HepG2 (cell line): ENCODE measurements around the gene RHOBTB3. TPM values are rescaled to one million over a fixed set of nuclear protein-coding genes. Genes with fewer than 3 reads are reported as not detected.

Experiments
- KLF12 ChIP-seq: sonication (generic); formaldehyde crosslinking; IDR thresholded peaks from 2 replicates; pipeline ENCODE4 v1.4.0; 2020; ENCODE audit warnings: missing genetic modification reagents, borderline replicate concordance
- RNF219 ChIP-seq: sonication (generic); formaldehyde crosslinking; IDR thresholded peaks from 2 replicates; pipeline ENCODE4 v1.5.0; 2020; ENCODE audit warnings: mild to moderate bottlenecking, missing genetic modification reagents
- TFAP4 ChIP-seq: sonication (generic); IDR thresholded peaks from 2 replicates; pipeline ENCODE4 v1.6.1; 2016; ENCODE audit warnings: low read depth, borderline replicate concordance
- ZNF253 ChIP-seq: sonication (generic); formaldehyde crosslinking; IDR thresholded peaks from 2 replicates; pipeline ENCODE4 v1.8.0; 2022; ENCODE audit warnings: mild to moderate bottlenecking, missing genetic modification reagents, borderline replicate concordance
- ZNF337 ChIP-seq: sonication (generic); formaldehyde crosslinking; IDR thresholded peaks from 2 replicates; pipeline ENCODE4 v1.5.1; 2020; ENCODE audit warnings: missing genetic modification reagents, low read depth, mild to moderate bottlenecking, borderline replicate concordance
- ZNF501 ChIP-seq: sonication (generic); formaldehyde crosslinking; IDR thresholded peaks from 2 replicates; pipeline ENCODE4 v1.5.1; 2020; ENCODE audit warnings: mild to moderate bottlenecking, moderate library complexity, missing genetic modification reagents
- ZNF749 ChIP-seq: sonication (generic); formaldehyde crosslinking; IDR thresholded peaks from 2 replicates; pipeline ENCODE4 v1.8.0; 2022; ENCODE audit warnings: mild to moderate bottlenecking, missing genetic modification reagents, moderate library complexity, borderline replicate concordance
- polyA plus RNA-seq, 8 experiments: library from polyadenylated mRNA; depleted of rRNA in 3 of 8; stranded (reverse) in 7 of 8; unstranded in 1 of 8; fragments of >200 nt; fragmentation: Illumina TruSeq in 4 of 8; extraction: Trizol in 4 of 8; gene quantifications; 2 replicates each; pipeline versions ENCODE4 v1.2.1 to v1.2.3, GENCODE V29; 2011 to 2016; ENCODE audit warnings: low read depth in 4 of 8, missing spikeins in 1 of 8, mixed read lengths in 1 of 8; ENCODE audit not compliant: insufficient read depth in 1 of 8
- total RNA-seq, 5 experiments: library from RNA; depleted of rRNA; stranded (reverse); fragments of >200 nt; fragmentation: Illumina TruSeq; extraction: Trizol; gene quantifications; 2 replicates each; pipeline ENCODE4 v1.2.3, GENCODE V29; 2016; ENCODE audit warnings: low read depth in 1 of 5

RHOBTB3 gene
- total and polyA plus RNA-seq, 2 of the 13 experiments (the other 11 are each of a cell fraction or from before 2014, with no cell fraction given), result 31.6 to 35.4 TPM

DNA sequence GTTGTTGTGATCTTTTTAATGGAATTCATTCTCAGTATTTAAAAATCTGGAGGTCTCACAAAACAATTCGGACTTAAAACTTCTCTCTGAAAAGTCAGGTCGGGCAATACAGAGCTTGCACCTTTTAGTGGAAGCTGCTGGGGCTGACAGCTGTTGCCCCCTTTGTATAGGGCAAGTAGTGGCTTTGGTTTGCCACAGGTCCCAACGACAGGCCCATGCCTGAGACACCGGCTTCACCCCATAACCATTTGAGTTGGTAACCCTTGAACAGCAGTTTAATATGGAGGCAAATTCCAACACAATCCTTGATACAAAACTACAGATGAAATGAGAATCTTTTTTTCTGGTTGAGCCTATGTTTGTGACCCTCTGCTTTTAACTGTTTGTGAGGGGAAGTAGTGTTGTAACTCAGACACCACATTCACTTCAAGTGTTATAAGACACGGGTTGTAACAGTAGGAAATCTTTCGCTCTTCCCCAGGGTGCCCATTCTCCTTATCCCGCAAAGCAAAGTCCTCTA is 92.1 kb downstream of the RHOBTB3 start (continued):
- TF ChIP-seq KLF12 (CRISPR knock-in tag) (no peak), ZNF749 (CRISPR knock-in tag) (peak; percentile 29; the same call in 1 of the 2 replicates), ZNF501 (no peak), ZNF337 (CRISPR knock-in tag) (no peak), ZNF253 (CRISPR knock-in tag) (no peak), RNF219 (CRISPR knock-in tag) (0 out of 2 replicates have a peak, but pooled peaks have one; percentile 13), TFAP4 (peak; percentile 42; the same call in 1 of the 2 replicates)
